ENCODE results near the gene PSMG2. TPM values are rescaled to one million over a fixed set of nuclear protein-coding genes. Genes with fewer than 3 reads are reported as not detected.

The PSMG2 gene
- total RNA-seq, 1 donor from 2014 or later, result 67.4 TPM

DNA sequence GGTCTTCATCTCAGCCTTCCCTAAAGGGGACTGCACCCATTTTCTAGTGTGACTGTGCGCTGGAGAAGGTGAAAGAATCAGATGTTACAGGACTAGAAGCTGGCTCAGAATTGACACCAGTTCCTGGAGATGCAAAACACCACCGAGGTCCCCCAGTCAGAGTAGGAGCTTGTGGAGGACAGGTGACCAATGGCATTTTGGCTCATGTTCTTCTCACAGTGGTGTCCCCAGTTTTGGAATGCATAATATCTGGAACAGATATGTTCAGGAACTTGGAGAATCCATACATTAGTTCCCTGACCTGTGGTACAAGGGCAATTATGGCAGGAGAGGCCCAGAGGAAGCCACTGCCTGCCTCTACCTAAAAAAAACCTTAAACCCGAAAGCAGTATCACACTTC is 66.3 kb downstream of the PSMG2 start:
- Mint-ChIP-seq H3K9me3 (no peaks in the 10 kb centered on the region), H3K27ac (no peak overlapping the region), H3K4me3 (no peak overlapping the region), H3K4me1 (no peaks in the 10 kb centered on the region), H3K36me3 (ENCODE audit: low read depth) (no peaks in the 10 kb centered on the region), H3K27me3 (peaks cover 2% of the 10 kb centered on the region)
- ATAC-seq (ENCODE audit: low read depth) (no peak), DNase-seq (no peak)
- TF ChIP-seq, protein P1, sequence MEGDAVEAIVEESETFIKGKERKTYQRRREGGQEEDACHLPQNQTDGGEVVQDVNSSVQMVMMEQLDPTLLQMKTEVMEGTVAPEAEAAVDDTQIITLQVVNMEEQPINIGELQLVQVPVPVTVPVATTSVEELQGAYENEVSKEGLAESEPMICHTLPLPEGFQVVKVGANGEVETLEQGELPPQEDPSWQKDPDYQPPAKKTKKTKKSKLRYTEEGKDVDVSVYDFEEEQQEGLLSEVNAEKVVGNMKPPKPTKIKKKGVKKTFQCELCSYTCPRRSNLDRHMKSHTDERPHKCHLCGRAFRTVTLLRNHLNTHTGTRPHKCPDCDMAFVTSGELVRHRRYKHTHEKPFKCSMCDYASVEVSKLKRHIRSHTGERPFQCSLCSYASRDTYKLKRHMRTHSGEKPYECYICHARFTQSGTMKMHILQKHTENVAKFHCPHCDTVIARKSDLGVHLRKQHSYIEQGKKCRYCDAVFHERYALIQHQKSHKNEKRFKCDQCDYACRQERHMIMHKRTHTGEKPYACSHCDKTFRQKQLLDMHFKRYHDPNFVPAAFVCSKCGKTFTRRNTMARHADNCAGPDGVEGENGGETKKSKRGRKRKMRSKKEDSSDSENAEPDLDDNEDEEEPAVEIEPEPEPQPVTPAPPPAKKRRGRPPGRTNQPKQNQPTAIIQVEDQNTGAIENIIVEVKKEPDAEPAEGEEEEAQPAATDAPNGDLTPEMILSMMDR (IDR thresholded peaks at IDR 0.05), result no peak
- intact Hi-C loops (cut with micrococcal nuclease), result no loop called here
- ChIA-PET CTCF (no interaction called here), POLR2A (no interaction called here)

DNA sequence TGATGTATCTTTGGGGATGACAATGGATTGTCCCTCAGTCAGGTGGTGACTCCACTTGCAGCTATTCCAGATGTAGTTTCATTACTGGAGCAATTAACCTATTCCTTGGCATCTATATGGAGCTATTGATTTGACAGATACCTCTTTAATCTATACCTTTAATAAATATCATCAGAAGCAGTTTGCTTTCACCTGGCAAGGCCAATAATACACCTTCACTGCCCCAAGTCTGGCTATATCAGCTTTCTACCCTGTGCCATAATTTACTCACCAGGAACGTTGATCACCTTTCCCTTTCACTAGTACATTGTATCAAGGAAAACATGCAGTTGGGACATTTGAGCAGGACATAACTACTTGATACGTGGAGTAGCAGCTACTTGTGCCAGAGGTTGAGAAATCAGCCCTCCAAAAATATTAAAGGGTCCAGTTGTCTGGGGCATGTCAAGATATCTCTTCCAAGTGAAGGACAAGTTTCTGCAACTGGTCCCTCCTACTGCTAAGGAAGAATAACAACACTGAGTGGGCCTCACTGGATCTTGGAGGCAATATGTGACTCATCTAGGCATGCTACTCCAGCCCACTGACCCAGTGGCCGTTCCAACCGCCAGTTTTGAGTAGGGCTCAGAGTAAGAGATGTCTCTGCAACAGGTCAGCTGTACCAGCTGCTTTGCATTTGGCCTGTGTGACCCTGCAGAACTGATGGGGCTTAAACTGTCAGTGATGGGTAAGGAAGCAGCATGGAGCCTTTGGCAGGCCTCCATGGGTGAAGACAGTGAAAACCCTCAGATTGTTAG is 67.0 kb downstream of the PSMG2 start:
- Mint-ChIP-seq H3K9me3 (no peaks in the 10 kb centered on the region), H3K27me3 (peaks cover 2% of the 10 kb centered on the region), H3K4me3 (no peak overlapping the region), H3K27ac (no peak overlapping the region), H3K4me1 (no peaks in the 10 kb centered on the region), H3K36me3 (ENCODE audit: low read depth) (no peaks in the 10 kb centered on the region)
- TF ChIP-seq, protein P1 (IDR thresholded peaks at IDR 0.05), result no peak
- ATAC-seq (ENCODE audit: low read depth), result no peak
- ChIA-PET CTCF (no interaction called here), POLR2A (no interaction called here)
- intact Hi-C loops (cut with micrococcal nuclease), result no loop called here
- no peak for DNase-seq

DNA sequence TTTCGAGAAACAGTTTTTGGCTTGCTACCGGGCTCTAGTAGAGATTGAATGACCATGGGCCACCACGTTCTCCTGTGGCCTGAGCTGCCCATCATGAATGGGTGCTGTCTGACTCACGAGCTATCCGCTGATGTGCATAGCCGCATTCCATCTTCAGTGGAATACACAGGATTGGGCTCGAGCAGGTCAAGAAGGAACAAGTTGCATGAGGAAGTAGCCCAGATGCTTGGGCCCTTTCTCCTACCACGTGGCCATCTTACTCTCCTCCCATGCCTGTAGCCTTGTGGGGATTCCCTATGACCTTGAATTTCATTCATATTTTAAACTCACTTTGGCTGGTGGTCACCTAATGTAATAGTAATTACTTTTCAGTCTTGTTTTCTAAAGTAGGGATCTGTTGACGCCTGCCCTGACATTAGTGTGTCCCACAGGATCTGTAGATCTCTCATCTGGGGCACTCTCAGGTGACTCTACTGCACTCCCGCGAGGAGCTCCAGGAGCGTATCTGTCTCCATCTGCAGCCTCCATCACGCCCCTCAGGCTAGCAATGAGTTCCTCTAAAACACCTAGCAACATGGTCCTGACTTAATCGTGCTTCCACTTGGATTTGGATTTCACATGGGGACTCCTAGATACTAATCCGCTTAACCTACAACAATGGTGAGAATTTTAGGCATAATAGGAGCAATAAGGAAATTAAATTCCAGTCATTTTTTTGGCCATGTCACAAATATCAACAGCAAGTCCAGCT is 67.8 kb downstream of the PSMG2 start:
- no peaks in the 10 kb centered on the region for H3K36me3 Mint-ChIP-seq (ENCODE audit: low read depth)
- ChIA-PET POLR2A (no interaction called here), CTCF (no interaction called here)
- DNase-seq (no peak), ATAC-seq (ENCODE audit: low read depth) (no peak)
- peaks cover 2% of the 10 kb centered on the region for H3K27me3 Mint-ChIP-seq
- no peaks in the 10 kb centered on the region for H3K4me1 Mint-ChIP-seq
- TF ChIP-seq, protein P1 (IDR thresholded peaks at IDR 0.05), result no peak
- no peak overlapping the region for H3K27ac Mint-ChIP-seq
- intact Hi-C loops (cut with micrococcal nuclease), result no loop called here
- H3K4me3 Mint-ChIP-seq, result no peak overlapping the region
- no peaks in the 10 kb centered on the region for H3K9me3 Mint-ChIP-seq

DNA sequence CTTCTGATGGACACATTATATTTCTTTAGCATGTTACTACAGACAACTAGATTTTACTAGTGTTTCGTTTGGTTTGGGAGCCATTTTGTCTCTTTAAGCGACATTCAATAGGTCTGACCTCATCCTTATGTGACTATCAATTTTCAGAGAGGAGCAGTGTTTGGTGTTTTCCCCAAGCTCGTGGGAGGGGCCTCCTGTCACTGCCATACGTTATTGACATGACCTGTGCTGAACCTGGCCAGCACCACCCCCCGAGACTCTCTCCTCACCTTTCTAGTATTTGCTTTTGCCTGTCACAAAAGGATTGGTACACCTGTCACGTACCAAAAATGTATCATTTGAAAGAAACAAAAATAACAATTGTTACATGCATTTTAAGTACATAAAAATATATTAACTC is 69.3 kb downstream of the PSMG2 start:
- intact Hi-C loops (cut with micrococcal nuclease), result no loop called here
- H3K27me3 Mint-ChIP-seq, result no peaks in the 10 kb centered on the region
- H3K4me1 Mint-ChIP-seq, result no peaks in the 10 kb centered on the region
- H3K4me3 Mint-ChIP-seq, result no peak overlapping the region
- DNase-seq (no peak), ATAC-seq (ENCODE audit: low read depth) (no peak)
- CTCF ChIA-PET, result no interaction called here
- no peaks in the 10 kb centered on the region for H3K36me3 Mint-ChIP-seq (ENCODE audit: low read depth)
- POLR2A ChIA-PET, result no interaction called here
- H3K27ac Mint-ChIP-seq, result no peak overlapping the region
- H3K9me3 Mint-ChIP-seq, result no peaks in the 10 kb centered on the region
- TF ChIP-seq, protein P1 (IDR thresholded peaks at IDR 0.05), result no peak

DNA sequence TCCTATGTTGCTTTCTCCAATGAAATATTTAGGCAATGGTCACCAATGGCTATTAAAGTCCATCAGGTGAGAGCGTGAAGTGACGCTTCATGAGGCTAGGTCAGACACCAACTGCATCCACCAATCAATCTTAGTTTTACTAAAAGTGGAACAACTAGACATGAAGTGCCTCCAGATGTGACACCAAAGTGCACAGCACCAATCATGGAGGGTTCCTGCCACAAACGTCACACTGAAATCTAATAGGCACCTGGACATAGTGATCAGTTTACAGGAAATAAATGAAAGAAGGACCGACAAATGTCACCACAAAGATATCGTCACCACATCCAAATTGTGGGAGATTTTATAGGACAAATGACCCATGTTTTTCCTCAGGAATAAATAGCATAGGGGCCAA is 70.5 kb downstream of the PSMG2 start:
- DNase-seq, result no peak
- no peak for ATAC-seq (ENCODE audit: low read depth)
- H3K4me1 Mint-ChIP-seq, result no peaks in the 10 kb centered on the region
- H3K36me3 Mint-ChIP-seq (ENCODE audit: low read depth), result no peaks in the 10 kb centered on the region
- H3K9me3 Mint-ChIP-seq, result no peaks in the 10 kb centered on the region
- no peak overlapping the region for H3K27ac Mint-ChIP-seq
- intact Hi-C loops (cut with micrococcal nuclease), result no loop called here
- TF ChIP-seq, protein P1 (IDR thresholded peaks at IDR 0.05), result no peak
- CTCF ChIA-PET, result no interaction called here
- H3K4me3 Mint-ChIP-seq, result no peak overlapping the region
- no peaks in the 10 kb centered on the region for H3K27me3 Mint-ChIP-seq
- POLR2A ChIA-PET, result no interaction called here

All from activated B cell treated with CpG ODN at 0.5 μM for 24 hours (primary cell).